Medulla oblongata (tissue), 1 donor: ENCODE data around the gene BDP1.
"Not testable (repeated sequence)": the region's sequence is repeated elsewhere in the genome, so short reads cannot be mapped to it uniquely, and the experiment has no call there.

ENCODE experiments used
- DNase-seq: peaks from one replicate; pipeline ENCODE4 v3.0.0-alpha.2; 2015; ENCODE audit errors: extremely low spot score

The BDP1 gene

GRCh38 chr5:71455427-71456361, at the start of gene BDP1:
Gene BDP1, plus strand, starts transcription at chr5:71455651. Its CDS starts 227 bp downstream, at chr5:71455878.
- peak; percentile 96 for DNase-seq

- not testable (repeated sequence) for DNase-seq
Measured at GRCh38 chr5:71410088-71410487, 45.4 kb upstream of the BDP1 start.

- not testable (repeated sequence) for DNase-seq
Measured at GRCh38 chr5:71415626-71416025, 39.8 kb upstream of the BDP1 start.

GRCh38 chr5:71418026-71418425, 37.4 kb upstream of the BDP1 start:
- DNase-seq, result not testable (repeated sequence)

GRCh38 chr5:71421278-71421677, 34.2 kb upstream of the BDP1 start:
- not testable (repeated sequence) for DNase-seq

- not testable (repeated sequence) for DNase-seq
Measured at GRCh38 chr5:71423896-71424295, 31.6 kb upstream of the BDP1 start.

GRCh38 chr5:71426686-71427474, 28.6 kb upstream of the BDP1 start:
- DNase-seq, result not testable (repeated sequence)

GRCh38 chr5:71432410-71432809, 23.0 kb upstream of the BDP1 start:
- not testable (repeated sequence) for DNase-seq

- DNase-seq, result not testable (repeated sequence)
Measured at GRCh38 chr5:71434825-71435224, 20.6 kb upstream of the BDP1 start.

- not testable (repeated sequence) for DNase-seq
Measured at GRCh38 chr5:71441564-71441963, 13.9 kb upstream of the BDP1 start.

- not testable (repeated sequence) for DNase-seq
Measured at GRCh38 chr5:71443891-71444290, 11.6 kb upstream of the BDP1 start.

- not testable (repeated sequence) for DNase-seq
Measured at GRCh38 chr5:71445015-71445414, 10.4 kb upstream of the BDP1 start.

GRCh38 chr5:71445523-71446152, 9.8 kb upstream of the BDP1 start:
- not testable (repeated sequence) for DNase-seq

GRCh38 chr5:71446540-71447216, 8.8 kb upstream of the BDP1 start:
- not testable (repeated sequence) for DNase-seq

- peak; percentile 49 for DNase-seq
Measured at GRCh38 chr5:71447218-71447808, 8.1 kb upstream of the BDP1 start.

GRCh38 chr5:71452876-71453275, 2.6 kb upstream of the BDP1 start:
- DNase-seq, result no peak

GRCh38 chr5:71454913-71455312, 538 bp upstream of the BDP1 start:
- DNase-seq, result no peak

- no peak for DNase-seq
Measured at GRCh38 chr5:71456362-71456743, 902 bp downstream of the BDP1 start.

- no peak for DNase-seq
Measured at GRCh38 chr5:71457106-71457505, 1.7 kb downstream of the BDP1 start.

- no peak for DNase-seq
Measured at GRCh38 chr5:71460693-71461092, 5.2 kb downstream of the BDP1 start.

- no peak for DNase-seq
Measured at GRCh38 chr5:71461360-71461759, 5.9 kb downstream of the BDP1 start.
